SKM-1 treated with dmso at 0.1 percent for 144 hours (cell line): ENCODE measurements around the gene KDF1.

Experiments
- DNase-seq: peaks from one replicate; lab custom pipeline; 2025; ENCODE audit not compliant: unreplicated experiment; lab: John Stamatoyannopoulos, UW

The KDF1 gene, protein sequence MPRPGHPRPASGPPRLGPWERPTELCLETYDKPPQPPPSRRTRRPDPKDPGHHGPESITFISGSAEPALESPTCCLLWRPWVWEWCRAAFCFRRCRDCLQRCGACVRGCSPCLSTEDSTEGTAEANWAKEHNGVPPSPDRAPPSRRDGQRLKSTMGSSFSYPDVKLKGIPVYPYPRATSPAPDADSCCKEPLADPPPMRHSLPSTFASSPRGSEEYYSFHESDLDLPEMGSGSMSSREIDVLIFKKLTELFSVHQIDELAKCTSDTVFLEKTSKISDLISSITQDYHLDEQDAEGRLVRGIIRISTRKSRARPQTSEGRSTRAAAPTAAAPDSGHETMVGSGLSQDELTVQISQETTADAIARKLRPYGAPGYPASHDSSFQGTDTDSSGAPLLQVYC

DNA sequence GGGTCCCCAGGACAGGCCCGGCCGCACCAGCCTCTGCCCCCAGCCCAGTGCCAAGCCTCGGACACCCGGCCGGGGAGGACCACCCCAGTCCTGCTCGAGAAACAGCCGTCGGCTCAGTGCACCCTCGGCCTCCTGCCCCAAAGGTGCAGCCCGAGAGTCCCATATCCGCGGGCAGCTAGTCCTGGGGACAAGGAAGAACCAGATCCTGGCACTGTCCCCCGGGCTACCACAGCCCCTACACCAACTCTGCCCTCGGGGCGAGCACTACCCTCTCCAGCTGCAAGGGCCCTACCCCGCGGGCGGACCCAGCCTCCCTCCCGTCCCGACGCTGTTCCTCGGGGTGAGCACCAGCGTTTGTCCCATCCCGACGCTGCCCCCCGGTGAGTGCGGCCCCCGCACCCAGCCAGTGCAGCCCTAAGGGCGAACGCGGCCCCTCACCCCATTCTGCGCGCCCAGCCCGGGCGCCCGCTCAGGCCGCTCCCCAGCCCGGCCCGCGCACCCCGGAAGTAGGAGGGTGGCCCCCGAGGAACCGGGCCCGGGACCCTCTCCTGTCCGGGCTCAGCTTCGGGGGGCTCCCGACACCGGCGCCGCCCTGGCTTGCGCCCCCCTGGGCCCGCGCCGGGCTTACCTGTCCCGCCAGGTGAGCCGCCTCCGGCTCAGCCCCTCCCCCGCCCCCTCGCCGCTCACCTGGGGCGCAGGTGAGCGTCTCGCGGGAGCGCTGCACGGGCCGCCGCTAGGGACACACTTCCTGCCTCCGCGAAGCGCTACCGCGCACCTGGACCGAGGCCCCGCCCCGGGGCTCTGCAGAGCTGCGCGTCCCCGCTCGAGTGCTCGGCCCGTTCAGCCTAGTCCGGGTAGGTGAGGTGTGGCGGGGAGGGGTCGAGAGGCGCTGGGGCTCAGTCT lies at the start of gene KDF1:
Gene KDF1 (minus strand): TSS at position 747 of the 903 bp plus-strand sequence. CDS start 8,088 bp downstream, outside the sequence.
- no peak for DNase-seq

GRCh38 chr1:27009601-27010197 lies 49.4 kb upstream of the KDF1 start:
- no peak for DNase-seq

DNA sequence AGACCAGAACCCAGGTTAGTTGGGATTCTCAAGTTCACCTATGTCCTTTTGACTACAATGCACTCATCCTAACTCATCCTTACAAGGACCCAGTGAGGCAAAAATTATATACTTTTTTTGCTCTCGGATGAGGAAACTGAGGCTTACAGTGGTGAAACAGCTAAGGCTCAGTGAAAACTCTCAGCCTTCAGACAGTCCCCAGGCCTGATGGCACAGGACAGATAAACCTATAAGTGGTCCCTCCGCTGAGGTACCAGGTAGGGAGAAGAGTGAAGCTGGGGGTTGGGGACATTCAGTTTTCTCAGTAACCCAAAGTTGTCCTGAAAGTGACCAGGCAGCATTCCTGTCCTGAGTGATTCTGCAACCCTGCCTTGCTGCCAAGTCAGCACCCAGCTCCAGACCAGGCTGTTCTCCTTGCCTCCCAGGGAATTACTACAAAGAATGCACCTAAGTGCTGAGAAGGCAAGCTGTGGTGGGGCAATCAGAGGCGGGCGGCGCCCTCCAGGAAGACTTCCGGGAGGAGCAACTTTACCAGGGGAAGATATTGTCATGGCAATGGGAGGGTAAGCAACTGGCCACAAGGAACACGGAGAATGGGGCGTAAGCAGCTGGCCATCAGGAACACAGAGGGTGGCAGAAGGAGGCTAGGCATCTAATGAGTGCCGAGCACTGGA lies 47.8 kb upstream of the KDF1 start:
- no peak for DNase-seq

DNA sequence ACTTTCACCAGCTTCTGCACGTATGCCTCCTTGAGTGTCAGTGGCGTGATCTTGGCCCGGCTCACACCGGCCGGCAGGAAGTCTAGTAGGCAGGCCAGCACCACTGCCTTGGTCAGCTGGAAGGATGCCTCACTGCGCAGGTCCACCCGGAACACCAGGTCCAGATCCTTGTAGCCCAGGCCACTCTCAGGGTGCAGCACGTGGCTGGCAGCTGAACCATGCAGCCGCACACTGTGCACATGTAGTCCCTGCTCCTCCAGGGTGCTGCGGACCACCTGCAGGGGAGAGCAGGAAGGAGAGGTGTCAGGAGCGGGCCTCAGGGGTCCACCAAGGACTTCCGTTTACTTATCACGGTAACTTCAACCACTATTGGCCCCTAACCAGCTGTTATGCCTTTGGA lies 46.4 kb upstream of the KDF1 start:
- DNase-seq = no peak

GRCh38 chr1:27005648-27006496 lies 45.6 kb upstream of the KDF1 start:
- no peak for DNase-seq

DNA sequence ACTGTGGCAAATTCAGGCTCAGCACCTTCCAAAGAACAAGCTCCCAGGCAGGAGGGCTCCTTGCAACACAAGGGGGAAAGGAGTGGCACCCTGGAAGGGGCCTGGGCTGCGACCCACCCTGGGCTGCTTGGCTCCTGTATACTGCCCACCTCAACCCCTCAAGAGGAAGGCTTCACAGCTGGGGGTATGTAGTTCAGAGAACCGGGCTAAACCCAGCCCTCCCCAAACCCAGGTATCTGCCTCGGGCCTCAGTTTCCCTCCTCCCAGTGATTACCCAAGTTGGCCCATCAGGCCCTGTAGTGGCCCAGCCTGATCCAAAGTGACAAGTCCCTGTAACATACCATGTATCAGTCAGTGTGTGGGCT lies 44.9 kb upstream of the KDF1 start:
- no peak for DNase-seq

DNA sequence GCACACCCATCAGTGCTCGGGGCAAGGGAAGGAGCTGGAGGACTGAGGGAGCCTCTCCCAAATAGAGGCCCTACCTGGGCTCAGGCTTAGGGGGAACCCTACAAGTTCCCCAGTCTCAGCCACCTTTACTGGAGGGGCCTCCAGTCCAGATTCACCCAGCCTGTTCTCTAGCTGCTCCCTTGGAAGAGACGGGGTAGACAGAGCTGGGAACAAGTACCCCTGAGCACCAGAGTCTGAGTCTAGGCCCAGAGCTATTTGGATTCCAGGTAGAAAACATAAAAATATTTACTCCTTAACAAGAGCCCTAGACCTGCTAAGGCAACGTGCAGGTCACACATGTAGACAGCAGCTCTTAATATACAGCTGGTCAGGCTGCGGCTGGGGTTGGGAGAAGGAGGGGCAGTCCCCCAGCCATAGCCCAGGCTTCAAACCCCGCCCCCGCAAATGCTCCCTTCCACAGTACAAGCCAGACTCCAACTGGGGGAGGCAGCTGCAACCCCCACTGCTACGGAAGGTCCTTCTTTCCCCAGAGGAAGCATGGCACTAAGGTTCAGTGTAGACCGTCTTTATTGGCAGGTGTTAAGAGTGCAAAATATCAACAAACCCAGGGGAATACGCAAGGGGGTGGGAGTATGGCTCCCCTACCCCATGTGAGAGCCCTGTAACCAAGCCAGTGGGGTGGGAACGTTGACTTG lies 44.4 kb upstream of the KDF1 start:
- no peak for DNase-seq

GRCh38 chr1:27003745-27004470 lies 43.6 kb upstream of the KDF1 start:
- no peak for DNase-seq

DNA sequence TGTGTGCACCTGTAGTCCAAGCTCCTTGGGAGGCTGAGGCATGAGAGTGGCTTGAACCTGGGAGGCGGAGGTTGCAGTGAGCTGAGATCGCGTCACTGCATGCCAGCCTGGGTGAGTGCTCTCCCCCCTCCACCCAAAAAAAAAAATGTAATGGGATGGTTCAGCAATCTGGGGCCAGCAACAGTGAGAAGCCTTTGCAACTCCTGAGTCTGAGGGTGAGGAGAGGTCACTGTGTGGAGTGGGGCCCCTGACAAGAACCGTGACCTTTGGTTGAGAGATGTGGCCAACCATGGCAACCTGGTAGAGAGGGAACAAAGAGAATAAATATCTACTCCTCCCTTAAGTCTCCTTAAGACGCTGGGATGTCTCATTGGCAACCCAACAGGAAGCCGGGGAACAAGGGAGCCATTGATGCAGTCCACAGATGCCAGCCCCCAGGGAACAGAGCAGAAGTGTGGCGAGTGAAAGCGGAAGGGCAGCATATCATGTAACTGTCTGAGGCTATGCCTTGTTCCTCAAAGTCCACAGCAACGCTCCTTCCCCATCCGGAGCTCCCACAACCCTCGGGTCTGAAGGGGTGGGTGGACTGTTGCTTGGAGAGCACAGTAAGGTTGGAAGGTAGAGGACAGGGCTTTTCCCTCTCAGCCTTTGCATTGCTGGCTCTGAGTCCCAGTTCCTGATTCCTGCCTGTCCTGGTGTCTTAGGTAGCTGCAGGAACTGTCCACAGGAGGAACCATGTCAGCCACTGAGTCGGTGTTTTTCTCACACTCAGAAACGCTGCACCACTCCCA lies 41.5 kb upstream of the KDF1 start:
- DNase-seq = peak; percentile 99

GRCh38 chr1:27000817-27001460 lies 40.7 kb upstream of the KDF1 start:
- no peak for DNase-seq

DNA sequence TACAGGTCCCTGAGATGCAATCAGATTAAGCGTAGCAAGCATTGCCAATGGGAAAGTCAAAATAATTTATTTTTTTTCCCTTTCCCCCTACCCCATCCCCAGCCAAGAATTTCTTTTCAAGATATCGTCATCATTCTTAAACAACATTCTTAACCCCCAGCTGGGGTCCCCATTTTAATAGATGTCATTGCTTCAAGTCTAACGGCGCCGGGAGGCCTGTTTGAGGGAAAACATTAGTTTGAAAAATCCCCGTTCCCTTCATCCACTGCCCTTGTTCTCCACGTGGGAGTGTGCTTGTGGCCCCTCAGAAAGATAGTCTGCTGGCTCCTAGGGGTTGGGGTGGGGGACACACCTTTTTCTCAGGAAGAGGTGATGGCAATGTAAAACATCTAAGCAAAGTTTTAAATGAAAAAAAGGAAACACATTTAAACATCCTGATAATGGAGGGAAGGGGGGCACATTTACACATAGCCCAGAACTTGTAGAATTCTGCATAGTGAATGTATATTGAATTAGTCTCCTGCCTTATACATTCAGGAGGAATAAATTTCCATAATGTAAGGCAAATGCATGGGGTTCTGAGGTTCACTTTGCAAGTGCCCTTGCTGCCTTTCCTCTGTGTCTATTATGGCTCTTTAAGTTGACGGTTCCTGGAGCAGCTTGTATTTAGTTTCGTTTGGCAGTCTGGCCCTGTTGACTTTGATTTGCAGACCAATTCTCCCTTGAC lies 40.0 kb upstream of the KDF1 start:
- DNase-seq = no peak

- DNase-seq = no peak
Observed at GRCh38 chr1:26999440-26999987, 39.2 kb upstream of the KDF1 start.

DNA sequence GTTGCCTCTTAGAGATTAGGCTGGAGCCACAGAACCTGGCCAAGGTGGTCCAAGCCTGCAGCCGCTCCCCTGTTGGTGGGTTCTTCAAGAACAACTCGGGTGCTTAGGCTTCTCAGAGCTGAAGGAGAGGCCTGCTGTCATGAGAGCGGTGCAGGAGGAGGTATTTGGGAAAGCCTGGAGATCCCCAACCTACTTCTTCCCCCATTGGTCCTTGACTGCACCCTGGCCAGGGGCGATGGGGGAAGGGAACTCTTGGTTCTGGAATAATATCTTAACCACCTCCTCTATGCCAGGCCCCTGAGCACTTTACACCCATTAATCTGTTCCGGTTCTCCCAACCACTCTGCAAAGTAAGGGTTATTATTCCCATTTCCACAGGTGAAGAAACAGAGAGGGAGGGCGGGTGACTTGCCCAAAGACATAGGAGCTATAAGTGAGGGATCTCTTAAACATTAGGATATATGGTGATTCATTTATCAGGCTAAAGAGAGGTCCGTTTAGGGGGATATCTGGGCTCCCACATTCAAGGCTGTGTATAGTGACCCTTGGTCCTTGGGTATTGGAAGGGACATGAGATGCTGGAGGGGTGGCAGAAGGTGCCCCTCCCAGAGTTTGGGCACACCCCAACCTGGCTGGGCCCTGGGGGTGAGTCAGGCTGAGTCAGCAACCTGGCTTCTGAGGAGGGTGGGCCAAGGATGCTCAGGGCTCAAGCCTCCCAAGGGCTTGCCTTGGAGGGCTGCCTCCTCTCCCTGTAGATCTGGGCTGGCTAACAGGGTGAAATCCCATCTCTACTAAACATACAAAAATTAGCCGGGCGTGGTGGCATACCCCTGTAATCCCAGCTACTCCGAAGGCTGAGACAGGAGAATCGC lies 38.4 kb upstream of the KDF1 start:
- DNase-seq = no peak

DNA sequence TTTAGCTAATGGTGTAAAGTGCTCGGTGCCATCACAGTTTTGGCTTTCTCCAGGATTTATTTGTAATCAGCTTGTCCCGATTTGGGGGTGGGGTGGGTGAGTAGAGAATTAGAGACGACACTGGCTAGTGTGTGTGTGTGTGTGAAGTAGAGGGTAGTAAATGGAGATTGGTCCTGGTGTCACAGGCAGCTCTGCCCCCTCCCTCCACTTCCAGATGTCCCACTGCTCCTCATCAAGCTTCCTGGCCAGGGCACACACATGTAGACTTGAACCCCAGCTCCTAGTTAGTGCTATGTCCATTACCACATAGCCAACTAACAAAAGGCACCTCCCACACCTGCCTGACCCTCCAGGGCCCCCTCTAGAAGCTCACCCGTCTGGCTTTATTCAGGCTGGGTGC lies 36.4 kb upstream of the KDF1 start:
- no peak for DNase-seq

DNA sequence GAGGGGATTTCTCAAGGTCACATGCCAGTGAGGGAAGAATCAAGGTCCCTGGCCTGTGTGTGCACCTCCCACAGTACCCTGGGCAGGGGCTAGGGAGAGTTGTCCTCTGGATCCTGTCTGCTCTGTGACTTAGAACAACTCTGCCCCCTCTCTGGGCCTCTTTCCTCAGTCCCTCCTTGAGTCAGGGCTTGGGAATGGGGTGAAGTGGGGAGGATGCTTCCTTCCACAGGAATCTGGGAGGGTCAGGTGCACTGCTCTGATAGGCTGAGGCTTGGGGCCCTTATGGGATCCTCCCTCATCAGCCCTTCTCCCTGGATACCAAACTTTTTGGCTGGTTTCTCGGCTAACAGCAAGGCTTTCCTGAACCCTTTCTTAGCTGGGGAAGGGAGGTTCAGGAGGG lies 35.8 kb upstream of the KDF1 start:
- no peak for DNase-seq
